GM06990 (cell line): Measurements from ENCODE around the gene SOWAHA.

Source experiments
- DNase-seq: peaks from one replicate; pipeline ENCODE4 v3.0.0-alpha.2; 2011; ENCODE audit not compliant: insufficient read length; ENCODE audit errors: extremely low read depth
- H3K27me3 ChIP-seq: replicated peaks from 2 replicates; pipeline ENCODE4 v1.6.0; 2011; ENCODE audit warnings: low read length; ENCODE audit not compliant: control insufficient read depth, insufficient read depth
- H3K36me3 ChIP-seq: 2 replicates; pipeline ENCODE4 v1.5.1; 2011; ENCODE audit warnings: low read length; ENCODE audit not compliant: control insufficient read depth, insufficient read depth
- H3K4me3 ChIP-seq: replicated peaks from 2 replicates; pipeline ENCODE4 v1.5.1; 2011; ENCODE audit warnings: low read depth, mild to moderate bottlenecking, control low read depth, low read length
- TF ChIP-seq, protein P1 (sequence below): IDR thresholded peaks from 2 replicates; pipeline ENCODE4 v1.5.1; 2011; ENCODE audit warnings: low read length, control low read depth, mild to moderate bottlenecking, inconsistent platforms; ENCODE audit not compliant: insufficient read depth, poor library complexity, severe bottlenecking

Gene SOWAHA

DNA sequence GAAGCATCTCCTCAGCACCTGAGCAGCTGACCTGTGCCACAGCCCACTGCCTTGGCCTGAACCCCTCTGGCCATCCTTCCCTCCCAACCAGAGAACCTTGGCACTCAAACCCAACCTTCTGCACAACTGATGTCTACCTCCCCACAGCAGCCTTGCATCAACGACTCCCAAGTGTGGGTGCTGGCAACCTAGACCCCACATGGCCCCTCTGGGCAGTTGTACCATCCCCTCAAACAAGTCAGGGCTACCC lies 46.4 kb upstream of the SOWAHA start:
- TF ChIP-seq, protein P1, sequence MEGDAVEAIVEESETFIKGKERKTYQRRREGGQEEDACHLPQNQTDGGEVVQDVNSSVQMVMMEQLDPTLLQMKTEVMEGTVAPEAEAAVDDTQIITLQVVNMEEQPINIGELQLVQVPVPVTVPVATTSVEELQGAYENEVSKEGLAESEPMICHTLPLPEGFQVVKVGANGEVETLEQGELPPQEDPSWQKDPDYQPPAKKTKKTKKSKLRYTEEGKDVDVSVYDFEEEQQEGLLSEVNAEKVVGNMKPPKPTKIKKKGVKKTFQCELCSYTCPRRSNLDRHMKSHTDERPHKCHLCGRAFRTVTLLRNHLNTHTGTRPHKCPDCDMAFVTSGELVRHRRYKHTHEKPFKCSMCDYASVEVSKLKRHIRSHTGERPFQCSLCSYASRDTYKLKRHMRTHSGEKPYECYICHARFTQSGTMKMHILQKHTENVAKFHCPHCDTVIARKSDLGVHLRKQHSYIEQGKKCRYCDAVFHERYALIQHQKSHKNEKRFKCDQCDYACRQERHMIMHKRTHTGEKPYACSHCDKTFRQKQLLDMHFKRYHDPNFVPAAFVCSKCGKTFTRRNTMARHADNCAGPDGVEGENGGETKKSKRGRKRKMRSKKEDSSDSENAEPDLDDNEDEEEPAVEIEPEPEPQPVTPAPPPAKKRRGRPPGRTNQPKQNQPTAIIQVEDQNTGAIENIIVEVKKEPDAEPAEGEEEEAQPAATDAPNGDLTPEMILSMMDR, result no peak
- no peak overlapping the region for H3K4me3 ChIP-seq
- peaks cover 3% of the 10 kb centered on the region for H3K36me3 ChIP-seq
- DNase-seq, result no peak
- H3K27me3 ChIP-seq, result no peaks in the 10 kb centered on the region

DNA sequence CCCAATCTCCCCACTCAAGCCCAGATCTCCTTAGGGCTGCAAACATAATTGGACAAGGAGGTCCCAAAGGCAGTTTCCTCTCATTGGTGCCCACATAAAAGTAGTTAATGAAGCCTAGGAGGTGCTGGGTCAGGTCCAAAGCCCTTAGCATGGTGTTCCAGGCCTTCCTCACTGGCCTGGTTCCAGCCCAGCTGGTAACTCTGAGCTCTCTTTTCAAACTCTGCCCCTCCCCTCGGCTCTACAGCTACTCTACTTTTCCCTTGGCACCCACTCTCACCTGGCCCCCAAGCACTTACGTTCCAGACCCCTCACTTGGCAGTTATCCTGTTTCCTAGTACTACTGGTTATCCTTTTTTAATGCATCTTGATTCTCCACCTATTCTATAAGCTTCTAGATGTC lies 46.0 kb upstream of the SOWAHA start:
- Histone ChIP-seq H3K27me3 (no peaks in the 10 kb centered on the region), H3K4me3 (no peak overlapping the region), H3K36me3 (peaks cover 3% of the 10 kb centered on the region)
- TF ChIP-seq, protein P1, result no peak
- DNase-seq, result no peak

DNA sequence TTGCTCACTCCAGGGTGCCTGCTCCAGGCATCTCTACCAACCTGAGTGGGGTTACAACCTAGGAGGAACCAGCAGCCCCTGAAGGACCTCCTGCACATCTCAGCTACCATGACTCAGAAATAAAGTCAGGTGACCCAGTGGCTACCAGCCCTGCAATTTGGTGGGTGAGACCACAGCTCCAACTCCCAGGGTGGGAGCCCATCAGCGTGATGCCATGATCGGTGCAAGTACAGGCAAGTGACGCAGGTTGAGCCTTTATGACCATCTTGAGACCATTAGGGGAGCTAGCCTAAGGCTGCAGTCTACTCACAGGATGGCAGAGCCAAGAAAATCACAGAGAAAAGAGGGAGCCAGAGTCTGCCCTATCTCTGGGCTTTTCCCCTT lies 44.6 kb upstream of the SOWAHA start:
- TF ChIP-seq, protein P1, result no peak
- H3K27me3 ChIP-seq, result no peaks in the 10 kb centered on the region
- no peak for DNase-seq

GRCh38 chr5:132770476-132771159 lies 42.5 kb upstream of the SOWAHA start:
- no peak for DNase-seq
- H3K36me3 ChIP-seq, result peaks cover 2% of the 10 kb centered on the region

More for the DNA sequence above, 44.6 kb upstream of the SOWAHA start:
- Histone ChIP-seq H3K4me3 (no peak overlapping the region), H3K36me3 (peaks cover 3% of the 10 kb centered on the region)

DNA sequence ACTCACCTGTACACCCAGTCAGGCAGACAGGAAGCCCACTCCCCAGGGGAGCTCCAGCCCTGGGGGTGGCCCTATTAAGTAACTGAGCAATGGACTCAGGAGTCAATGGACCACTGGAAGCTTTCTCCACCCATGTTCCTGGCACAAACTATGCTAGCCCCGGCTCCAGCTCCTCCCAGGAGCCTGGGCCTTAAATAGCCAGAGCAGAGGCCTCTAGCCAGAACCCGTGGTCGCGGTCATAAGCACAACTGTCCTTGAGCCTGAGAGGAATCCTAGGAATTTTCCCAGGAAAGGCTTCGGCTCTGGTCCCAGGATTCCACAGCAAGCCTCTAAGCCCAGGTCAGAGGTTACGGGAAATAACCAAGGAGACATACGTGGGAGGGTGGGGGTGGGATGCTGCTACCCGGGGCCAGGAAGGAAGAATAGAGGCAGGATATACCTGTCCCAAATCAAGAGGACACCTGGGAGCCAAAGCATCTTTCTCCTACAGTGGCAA lies 41.6 kb upstream of the SOWAHA start:
- DNase-seq, result no peak

More at GRCh38 chr5:132770476-132771159, 42.5 kb upstream of the SOWAHA start:
- H3K4me3 ChIP-seq, result no peak overlapping the region
- H3K27me3 ChIP-seq, result no peaks in the 10 kb centered on the region
- TF ChIP-seq, protein P1, result no peak

More for the DNA sequence above, 41.6 kb upstream of the SOWAHA start:
- no peaks in the 10 kb centered on the region for H3K27me3 ChIP-seq
- no peak overlapping the region for H3K4me3 ChIP-seq
- no peaks in the 10 kb centered on the region; the same call in 1 of the 2 replicates for H3K36me3 ChIP-seq
- TF ChIP-seq, protein P1, result no peak
